ENCODE data around the gene RIMS3.
"Not testable (repeated sequence)": the region's sequence is repeated elsewhere in the genome, so short reads cannot be mapped to it uniquely, and the experiment has no call there.

Gene RIMS3

DNA sequence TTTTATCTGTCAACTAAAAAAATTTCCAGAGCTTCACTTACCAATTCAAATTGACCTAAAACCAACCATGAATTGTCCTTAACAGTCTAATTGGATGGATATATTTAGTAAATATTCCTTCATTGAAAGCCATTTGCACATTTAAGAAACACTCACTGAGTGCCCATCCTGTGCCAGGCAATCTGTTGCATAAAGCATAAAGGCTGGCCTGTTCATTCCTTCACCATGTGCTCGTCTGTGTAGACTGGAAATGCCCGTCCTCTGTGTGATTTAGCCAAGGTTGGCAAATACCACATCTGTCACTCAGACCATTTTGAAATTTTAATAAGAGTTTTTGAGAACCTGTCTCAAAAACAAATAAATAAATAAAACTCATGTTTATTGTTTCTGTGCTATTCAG lies 76.9 kb downstream of the RIMS3 start:
- DNase-seq: no peak

DNA sequence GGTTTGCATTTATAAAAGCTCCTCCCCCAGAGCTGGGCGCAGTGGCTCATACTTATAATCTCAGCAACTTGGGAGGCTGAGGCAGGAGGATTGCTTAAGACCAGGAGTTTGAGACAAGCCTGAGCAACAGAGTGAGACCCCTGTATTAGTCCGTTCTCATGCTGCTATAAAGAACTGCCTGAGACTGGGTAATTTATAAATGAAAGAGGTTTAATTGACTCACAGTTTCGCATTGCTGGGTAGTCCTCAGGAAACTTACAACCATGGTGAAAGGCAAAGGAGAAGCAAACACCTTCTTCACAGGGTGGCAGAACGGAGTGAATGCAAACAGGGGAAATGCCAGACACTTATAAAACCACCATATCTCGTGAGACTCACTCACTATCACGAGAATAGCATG lies 81.5 kb downstream of the RIMS3 start:
- DNase-seq: no peak

DNA sequence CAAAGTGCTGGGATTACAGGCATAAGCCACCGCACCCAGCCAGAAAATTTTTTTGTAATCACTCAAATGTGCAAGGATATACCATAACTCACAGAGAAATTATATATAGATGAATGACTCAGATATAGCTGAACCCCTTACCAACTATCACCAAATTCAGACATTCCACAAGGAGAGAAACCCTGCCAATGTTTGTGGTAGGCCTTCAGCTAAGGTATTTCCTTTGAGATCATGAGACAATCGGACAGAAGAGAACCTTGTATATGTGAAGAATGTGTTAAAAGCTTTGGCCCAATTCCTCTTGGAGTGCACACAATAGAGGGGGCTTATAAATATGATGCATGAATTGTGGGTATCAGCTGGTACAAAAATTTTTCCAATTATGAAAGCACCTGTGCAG lies 83.4 kb downstream of the RIMS3 start:
- DNase-seq: peak; percentile 62

GRCh38 chr1:40575336-40575735 lies 90.1 kb downstream of the RIMS3 start:
- no peak for DNase-seq

DNA sequence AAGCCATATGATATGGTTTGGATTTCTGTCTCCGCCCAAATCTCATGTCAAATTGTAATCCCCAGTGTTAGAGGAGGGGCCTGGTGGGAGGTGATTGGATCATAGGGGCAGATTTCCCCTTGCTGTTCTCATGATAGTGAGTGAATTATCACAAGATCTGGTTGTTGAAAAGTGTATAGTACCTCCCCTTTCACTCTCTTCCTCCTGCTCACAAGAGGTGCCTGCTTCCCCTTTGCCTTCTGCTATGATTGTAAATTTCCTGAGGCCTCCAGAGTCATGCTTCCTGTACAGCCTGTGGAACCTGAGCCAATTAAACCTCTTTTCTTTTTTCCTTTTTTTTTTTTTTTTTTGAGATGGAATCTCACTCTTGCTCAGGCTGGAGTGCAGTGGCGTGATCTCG lies 90.7 kb downstream of the RIMS3 start:
- DNase-seq: not testable (repeated sequence)
